Measurements from ENCODE around the gene DOC2A.
"Not testable (repeated sequence)": the region's sequence is repeated elsewhere in the genome, so short reads cannot be mapped to it uniquely, and the experiment has no call there.

The DOC2A gene

GRCh38 chr16:30026449-30026848 is 15.6 kb upstream of the DOC2A start:
- no peak for DNase-seq

GRCh38 chr16:30025574-30025973 is 14.7 kb upstream of the DOC2A start:
- DNase-seq = no peak

- no peak for DNase-seq
These were observed 14.3 kb upstream of the DOC2A start for GRCh38 chr16:30025156-30025555.

- DNase-seq = no peak
These were observed 13.6 kb upstream of the DOC2A start for GRCh38 chr16:30024451-30024850.

- DNase-seq = no peak
These were observed 12.8 kb upstream of the DOC2A start for GRCh38 chr16:30023586-30023985.

GRCh38 chr16:30022887-30023286 is 12.1 kb upstream of the DOC2A start, which contains the start of gene C16orf92:
C16orf92 (plus strand) TSS chr16:30023198; CDS start chr16:30023341, 143 bp downstream.
- DNase-seq = no peak

- no peak for DNase-seq
These were observed 7.9 kb upstream of the DOC2A start for GRCh38 chr16:30018731-30019158.

GRCh38 chr16:30017937-30018336 is 7.1 kb upstream of the DOC2A start:
- not testable (repeated sequence) for DNase-seq

- DNase-seq = no peak
These were observed 6.4 kb upstream of the DOC2A start for GRCh38 chr16:30017277-30017656.

GRCh38 chr16:30016555-30017276 is 5.9 kb upstream of the DOC2A start:
- no peak for DNase-seq

- not testable (repeated sequence) for DNase-seq
These were observed 4.6 kb upstream of the DOC2A start for GRCh38 chr16:30015450-30015849.

- not testable (repeated sequence) for DNase-seq
These were observed 1.8 kb upstream of the DOC2A start for GRCh38 chr16:30012598-30012997.

- DNase-seq = no peak
These were observed 1.1 kb upstream of the DOC2A start for GRCh38 chr16:30011714-30012504.

- no peak for DNase-seq
These were observed 610 bp downstream of the DOC2A start for GRCh38 chr16:30009990-30010843.

GRCh38 chr16:30009085-30009862 is 1.6 kb downstream of the DOC2A start:
- DNase-seq = no peak

- DNase-seq = no peak
These were observed 3.4 kb downstream of the DOC2A start for GRCh38 chr16:30007378-30007895.

GRCh38 chr16:30006659-30007377 is 4.0 kb downstream of the DOC2A start:
- no peak for DNase-seq

- DNase-seq = no peak
These were observed 4.7 kb downstream of the DOC2A start for GRCh38 chr16:30006095-30006473.

GRCh38 chr16:30005341-30006094 is 5.3 kb downstream of the DOC2A start:
- DNase-seq = no peak

GRCh38 chr16:30004811-30005242 is 6.0 kb downstream of the DOC2A start:
- DNase-seq = no peak

GRCh38 chr16:30004424-30004776 is 6.4 kb downstream of the DOC2A start:
- no peak for DNase-seq
